NCI-H748 (cell line): Measurements from ENCODE around the gene STAG1.
"Not testable (repeated sequence)": the region's sequence is repeated elsewhere in the genome, so short reads cannot be mapped to it uniquely, and the experiment has no call there.

Source experiments
- DNase-seq: peaks from one replicate; lab custom pipeline; 2025; ENCODE audit not compliant: unreplicated experiment; lab: John Stamatoyannopoulos, UW

STAG1 gene

DNA sequence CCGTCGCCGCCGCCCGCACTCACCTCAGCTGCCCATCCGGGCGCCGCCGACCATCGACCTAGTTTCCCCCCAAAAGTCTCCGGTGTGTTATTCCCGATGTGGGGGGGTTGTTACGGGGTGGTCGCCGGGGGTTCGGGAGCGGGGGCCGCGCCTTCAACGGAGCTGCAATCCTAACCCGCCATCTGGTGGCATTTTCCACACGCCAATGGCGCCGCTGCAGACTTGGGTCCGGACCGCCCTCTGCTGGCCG is at the start of gene STAG1:
Gene STAG1, minus strand, starts transcription at position 207 of the 250 bp plus-strand sequence. CDS start 121,480 bp downstream, outside the sequence.
- no peak for DNase-seq

GRCh38 chr3:136801146-136801545 is 49.0 kb upstream of the STAG1 start:
- not testable (repeated sequence) for DNase-seq

DNA sequence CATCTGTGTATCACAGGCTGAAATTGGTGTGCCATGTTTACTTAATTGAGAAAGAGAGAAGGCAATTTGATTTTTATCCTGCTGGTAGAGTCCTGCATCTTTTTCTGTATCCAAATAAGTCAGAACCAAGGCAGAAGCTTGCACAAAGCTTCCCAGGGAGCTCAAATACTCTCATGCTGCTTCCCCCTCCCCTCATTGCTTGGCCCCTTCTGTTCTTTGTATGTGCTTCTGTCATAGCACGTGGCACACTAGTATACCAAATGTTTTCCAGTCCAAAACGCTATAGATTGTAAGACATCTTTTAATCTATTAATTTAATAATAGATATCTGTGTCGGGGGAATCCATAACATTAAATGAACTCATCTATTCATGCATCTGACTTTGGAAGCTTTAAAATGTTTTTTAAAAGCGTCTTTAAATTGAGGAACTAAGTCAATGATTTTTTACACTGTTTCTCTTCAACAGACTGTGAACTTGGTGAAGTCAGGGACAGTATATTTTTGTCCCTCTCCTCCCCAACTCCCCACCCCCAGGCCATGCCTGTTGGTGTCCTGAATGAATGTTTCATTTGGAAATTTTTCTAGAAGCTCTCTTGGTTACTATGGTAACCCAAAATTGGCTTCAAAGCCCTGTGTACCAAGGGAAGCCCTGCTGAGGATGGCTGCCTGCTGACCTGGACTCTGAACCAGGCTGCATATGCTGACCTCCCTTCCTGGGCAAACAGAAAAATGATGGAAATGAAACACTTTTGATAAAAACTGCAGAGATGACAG is 40.6 kb upstream of the STAG1 start:
- no peak for DNase-seq

DNA sequence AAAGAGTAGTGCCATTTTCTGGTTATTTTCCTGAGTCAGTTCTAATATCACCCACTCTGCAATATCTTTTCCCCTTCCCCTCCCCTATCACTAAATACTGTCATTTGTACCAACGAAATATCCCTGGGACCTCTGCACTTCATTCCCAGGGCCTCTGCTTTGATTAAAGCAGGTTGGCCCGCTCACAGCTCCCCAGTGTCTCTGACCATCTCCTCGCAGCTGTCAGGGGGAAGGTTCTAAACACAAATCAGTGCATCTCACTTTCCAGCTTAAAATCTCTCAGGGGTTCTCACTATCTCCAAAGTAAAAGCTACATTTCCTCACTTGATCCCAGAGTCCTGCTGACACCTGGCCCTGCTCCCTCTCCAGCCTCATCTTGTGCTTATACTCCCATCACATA is 38.6 kb upstream of the STAG1 start:
- DNase-seq: no peak

DNA sequence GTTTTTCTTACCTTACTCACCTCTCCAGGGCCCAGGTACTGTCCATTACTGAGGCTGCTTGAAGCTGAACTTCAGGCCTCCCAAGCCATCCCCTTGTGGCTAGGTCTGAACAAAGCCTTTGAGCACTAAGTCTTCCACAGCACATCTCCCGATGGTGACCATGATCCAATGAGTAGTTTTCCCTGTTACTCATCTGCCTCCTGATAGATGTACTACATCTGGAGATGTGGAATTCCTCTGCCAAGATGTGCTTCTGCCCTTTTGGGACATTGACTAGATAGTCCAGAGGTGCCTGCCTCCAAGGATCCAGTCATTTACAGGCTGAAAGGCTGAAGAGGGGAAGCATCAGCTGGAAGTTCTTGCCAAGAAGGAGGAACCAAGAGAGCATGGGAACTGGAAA is 37.8 kb upstream of the STAG1 start:
- DNase-seq: no peak

DNA sequence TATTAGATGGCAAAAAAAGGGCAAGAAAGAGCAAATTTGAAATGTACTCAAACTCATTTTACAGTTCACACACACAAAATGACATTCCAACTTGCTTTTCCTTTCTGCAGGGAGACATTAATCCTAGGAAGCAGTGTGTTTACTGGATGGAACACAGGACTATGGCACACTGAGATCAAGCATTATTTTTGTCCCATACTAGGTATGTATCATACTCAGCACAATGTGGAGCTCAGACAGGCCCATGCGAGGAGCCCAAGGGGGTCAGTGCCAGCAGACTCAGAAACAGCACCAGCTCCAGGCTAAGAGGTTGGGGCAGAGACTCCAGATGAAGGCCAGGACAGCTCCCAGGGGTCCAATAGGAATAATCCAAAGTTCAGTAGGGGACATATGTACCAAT is 36.0 kb upstream of the STAG1 start:
- no peak for DNase-seq

DNA sequence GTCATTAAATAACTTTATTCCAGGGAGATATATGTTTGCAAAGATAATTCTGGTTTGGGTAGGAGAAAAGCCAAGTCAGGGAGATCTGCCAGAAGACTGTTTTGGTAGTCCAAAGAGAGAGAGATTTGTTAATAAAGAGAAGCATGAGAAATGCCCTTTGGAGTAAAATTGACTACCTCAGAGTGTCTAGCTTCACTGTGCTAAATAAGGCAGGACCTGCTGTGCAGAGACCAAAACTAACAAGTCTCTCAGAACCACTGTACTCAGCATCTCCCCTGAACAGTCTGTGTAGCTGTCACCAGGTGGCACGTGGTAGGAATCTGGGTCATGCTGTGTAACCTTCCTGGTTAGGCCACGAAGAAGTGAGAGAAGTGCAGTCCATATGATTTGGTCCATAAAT is 35.2 kb upstream of the STAG1 start:
- DNase-seq: no peak

DNA sequence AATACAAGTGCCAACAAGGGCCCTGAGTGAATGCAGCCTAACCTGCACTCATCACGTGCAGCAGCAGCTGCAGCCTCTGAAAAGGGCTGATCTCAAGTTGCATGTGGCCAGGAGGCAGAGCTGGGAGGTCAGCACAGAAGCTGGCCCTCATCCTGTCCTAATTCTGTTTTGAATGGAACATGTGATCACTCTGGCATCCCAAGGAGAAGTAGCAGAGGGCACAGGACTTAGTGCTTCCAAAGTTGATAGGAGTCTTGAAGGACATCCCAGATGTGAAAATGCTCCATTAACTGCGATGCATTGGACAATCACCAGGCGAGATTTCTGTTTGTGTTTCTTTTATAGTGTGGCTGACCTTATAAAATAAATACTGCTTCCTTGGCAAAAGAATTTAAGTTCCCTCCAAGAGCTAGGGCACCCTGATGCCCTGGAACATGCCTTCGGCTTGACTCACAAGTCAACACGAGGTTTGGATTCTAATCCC is 31.6 kb upstream of the STAG1 start:
- no peak for DNase-seq

DNA sequence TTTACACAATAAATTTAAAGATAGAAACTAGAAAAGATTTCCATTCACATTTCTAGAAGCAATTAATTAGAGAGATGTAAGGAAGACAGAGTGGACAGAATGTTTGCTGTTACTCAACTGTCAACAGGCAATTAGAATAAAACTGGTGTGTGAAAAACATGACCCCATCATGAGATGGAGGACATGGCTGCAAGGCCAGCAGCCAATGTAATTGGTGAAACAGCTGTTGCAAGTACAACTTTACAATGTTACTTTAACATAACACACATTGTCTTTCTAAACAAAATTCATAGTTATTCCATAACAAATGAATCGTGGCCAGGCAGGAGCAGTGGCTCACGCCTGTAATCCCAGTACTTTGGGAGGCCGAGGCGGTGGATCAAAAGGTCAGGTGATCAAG is 28.6 kb upstream of the STAG1 start:
- DNase-seq: no peak

GRCh38 chr3:136778865-136779264 is 26.7 kb upstream of the STAG1 start:
- DNase-seq: no peak

DNA sequence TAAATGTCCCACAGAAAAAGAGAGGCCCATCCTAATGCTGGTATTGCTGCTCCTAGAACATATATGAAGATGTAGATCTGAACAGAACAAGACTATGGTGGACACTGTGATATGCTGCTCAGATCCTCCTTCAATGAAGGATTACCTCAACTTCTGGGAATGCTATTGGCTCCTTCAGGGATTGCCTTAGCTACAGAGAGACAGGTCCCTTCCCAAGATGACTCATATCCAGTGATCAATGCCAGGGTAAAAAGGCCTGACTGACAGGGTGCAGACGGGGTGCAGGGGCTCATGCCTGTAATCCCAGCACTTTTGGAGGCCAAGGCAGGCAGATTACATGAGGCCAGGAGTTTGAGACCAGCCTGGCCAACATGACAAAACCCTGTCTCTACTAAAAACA is 20.5 kb upstream of the STAG1 start:
- DNase-seq: no peak

DNA sequence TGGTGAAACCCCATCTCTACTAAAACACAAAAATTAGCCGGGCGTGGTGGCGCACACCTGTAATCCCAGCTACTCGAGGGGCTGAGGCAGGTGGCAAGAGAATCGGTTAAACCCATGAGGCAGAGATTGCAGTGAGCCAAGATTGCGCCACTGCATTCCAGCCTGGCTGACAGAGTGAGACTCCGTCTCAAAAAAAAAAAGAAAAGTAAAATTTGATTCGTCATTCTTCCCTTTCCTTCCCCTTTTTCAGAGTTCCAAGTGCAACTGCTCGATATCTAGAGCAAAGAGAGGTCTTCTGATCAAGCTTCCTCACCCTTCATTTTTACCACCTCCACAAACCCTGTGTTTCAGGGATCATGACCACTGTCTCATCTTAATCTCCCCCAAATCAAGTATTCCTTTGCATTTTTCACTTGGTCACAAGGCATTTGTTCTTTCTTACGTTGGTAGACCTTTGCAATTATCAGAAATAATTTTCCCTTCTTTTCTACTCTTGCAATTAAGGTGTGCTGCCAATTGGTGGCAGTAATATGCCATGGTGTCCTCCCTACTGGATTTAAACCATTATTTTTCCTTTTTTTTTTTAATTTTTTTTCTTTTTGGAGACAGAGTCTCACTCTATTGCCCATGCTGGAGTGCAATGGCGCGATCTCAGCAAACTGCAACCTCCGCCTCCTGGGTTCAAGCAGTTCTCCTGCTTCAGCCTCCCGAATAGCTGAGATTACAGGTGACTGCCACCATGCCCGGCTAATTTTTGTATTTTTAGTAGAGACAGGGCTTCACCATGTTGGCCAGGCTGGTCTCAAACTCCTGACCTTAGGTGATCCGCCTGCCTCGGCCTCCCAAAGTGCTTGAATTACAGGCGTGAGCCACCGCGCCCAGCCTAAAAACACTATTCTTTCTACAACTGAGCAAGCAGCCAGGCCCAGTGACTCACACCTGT is 6.3 kb upstream of the STAG1 start:
- DNase-seq: not testable (repeated sequence)

- no peak for DNase-seq
Observed at GRCh38 chr3:136755192-136755591, 3.0 kb upstream of the STAG1 start.

GRCh38 chr3:136753326-136753939 is 1.3 kb upstream of the STAG1 start:
- peak; percentile 22 for DNase-seq

DNA sequence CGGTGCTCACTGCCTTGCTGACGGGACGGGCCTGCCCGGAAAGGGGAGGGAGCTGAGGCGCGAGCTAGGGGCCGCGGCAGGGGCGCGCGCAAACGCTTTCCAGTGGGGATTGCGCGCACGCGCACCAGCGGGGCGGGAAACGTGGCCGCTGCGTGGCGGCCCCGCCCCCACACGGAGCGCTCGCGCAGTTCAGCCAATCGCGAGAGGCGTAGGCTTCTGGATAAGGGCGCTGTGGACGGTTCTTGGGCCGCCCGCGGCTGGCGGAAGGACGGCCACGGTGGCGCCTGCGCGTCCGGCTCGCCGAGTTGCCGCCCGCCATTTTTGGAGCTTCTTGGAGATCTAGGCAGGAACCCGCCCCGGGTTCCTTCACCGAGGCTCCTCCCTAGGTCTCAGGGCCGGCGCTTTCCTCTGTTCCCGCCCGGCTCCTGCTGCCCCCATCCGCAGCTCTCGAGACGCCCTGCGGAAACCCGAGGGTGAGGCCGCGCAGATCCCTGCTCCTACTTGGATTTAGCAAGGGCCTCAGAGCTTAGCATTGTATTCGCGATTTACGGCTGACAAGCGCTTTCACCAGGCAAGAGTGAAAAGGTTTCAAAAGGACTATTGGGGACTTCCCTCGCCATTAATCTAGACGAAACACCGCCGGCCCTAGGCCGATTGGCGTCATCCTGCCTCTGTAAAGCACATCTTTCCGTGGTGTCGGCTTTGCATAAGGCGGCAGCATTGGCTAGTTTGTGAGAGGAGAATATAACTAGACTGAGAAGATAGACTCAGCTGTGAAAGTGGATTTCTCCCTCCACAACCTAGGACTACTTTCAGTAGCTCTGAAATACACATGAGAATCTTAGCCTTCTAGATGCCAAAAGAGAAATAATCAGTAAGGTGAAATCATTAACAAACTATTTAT is 496 bp upstream of the STAG1 start:
- peak; percentile 97 for DNase-seq

GRCh38 chr3:136751316-136752171 is 634 bp downstream of the STAG1 start:
- peak; percentile 86 for DNase-seq

DNA sequence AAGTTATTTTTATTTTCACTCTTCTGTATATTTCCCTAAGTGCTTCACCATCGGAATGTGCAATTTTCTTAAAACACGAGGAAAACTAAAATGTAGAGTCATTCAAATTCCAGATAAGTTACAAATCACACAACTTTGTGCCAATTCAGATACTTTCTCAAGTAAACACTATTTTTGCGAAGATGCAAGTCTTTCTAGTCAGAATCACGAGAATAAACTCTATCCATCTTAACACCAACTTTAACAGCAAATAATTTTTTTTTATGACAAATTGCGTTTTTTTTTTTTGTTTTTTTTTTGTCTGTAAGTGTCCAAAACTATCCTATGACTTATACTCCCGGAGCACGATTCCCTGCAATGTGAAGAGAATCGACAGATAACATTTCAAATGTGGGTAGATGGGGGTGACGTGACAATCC is 1.3 kb downstream of the STAG1 start:
- no peak for DNase-seq

- no peak for DNase-seq
Observed at GRCh38 chr3:136750209-136750896, 1.8 kb downstream of the STAG1 start.

GRCh38 chr3:136749602-136750001 is 2.6 kb downstream of the STAG1 start:
- not testable (repeated sequence) for DNase-seq
